ENCODE data around the gene OR11H7.

OR11H7 gene
- long read RNA-seq, result 0 reads

GRCh38 chr14:20228681-20229080, at the start of gene OR11H7:
OR11H7 (plus strand) TSS chr14:20228981.
- Histone ChIP-seq H3K27me3 (ENCODE audit: insufficient read depth, poor library complexity, severe bottlenecking) (no peaks in the 10 kb centered on the region), H3K27ac (replicated peaks) (no peak within 1 kb of the TSS), H3K4me3 (replicated peaks; ENCODE audit: insufficient read depth, low read length) (no peak within 1 kb of the TSS)
- TF ChIP-seq POLR2AphosphoS5 (IDR thresholded peaks at IDR 0.05; ENCODE audit: low read depth) (no peak), SPI1 (IDR thresholded peaks at IDR 0.05; ENCODE audit: borderline replicate concordance, low read depth) (no peak), GABPA (IDR thresholded peaks at IDR 0.05; ENCODE audit: low read depth) (no peak)
- TF ChIP-seq, protein P1, sequence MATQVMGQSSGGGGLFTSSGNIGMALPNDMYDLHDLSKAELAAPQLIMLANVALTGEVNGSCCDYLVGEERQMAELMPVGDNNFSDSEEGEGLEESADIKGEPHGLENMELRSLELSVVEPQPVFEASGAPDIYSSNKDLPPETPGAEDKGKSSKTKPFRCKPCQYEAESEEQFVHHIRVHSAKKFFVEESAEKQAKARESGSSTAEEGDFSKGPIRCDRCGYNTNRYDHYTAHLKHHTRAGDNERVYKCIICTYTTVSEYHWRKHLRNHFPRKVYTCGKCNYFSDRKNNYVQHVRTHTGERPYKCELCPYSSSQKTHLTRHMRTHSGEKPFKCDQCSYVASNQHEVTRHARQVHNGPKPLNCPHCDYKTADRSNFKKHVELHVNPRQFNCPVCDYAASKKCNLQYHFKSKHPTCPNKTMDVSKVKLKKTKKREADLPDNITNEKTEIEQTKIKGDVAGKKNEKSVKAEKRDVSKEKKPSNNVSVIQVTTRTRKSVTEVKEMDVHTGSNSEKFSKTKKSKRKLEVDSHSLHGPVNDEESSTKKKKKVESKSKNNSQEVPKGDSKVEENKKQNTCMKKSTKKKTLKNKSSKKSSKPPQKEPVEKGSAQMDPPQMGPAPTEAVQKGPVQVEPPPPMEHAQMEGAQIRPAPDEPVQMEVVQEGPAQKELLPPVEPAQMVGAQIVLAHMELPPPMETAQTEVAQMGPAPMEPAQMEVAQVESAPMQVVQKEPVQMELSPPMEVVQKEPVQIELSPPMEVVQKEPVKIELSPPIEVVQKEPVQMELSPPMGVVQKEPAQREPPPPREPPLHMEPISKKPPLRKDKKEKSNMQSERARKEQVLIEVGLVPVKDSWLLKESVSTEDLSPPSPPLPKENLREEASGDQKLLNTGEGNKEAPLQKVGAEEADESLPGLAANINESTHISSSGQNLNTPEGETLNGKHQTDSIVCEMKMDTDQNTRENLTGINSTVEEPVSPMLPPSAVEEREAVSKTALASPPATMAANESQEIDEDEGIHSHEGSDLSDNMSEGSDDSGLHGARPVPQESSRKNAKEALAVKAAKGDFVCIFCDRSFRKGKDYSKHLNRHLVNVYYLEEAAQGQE (IDR thresholded peaks at IDR 0.05; ENCODE audit: insufficient replicate concordance, low read depth), result no peak
- TF ChIP-seq, protein P2, sequence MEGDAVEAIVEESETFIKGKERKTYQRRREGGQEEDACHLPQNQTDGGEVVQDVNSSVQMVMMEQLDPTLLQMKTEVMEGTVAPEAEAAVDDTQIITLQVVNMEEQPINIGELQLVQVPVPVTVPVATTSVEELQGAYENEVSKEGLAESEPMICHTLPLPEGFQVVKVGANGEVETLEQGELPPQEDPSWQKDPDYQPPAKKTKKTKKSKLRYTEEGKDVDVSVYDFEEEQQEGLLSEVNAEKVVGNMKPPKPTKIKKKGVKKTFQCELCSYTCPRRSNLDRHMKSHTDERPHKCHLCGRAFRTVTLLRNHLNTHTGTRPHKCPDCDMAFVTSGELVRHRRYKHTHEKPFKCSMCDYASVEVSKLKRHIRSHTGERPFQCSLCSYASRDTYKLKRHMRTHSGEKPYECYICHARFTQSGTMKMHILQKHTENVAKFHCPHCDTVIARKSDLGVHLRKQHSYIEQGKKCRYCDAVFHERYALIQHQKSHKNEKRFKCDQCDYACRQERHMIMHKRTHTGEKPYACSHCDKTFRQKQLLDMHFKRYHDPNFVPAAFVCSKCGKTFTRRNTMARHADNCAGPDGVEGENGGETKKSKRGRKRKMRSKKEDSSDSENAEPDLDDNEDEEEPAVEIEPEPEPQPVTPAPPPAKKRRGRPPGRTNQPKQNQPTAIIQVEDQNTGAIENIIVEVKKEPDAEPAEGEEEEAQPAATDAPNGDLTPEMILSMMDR (IDR thresholded peaks at IDR 0.05; ENCODE audit: insufficient read depth, low read length), result no peak
- no peak for DNase-seq (ENCODE audit: low read depth in 1 of 2, low spot score in 1 of 2)

GRCh38 chr14:20179218-20179617, 49.6 kb upstream of the OR11H7 start:
- DNase-seq (ENCODE audit: low read depth in 1 of 2, low spot score in 1 of 2), result peak; percentile 28 to 78
- TF ChIP-seq, protein P2 (IDR thresholded peaks at IDR 0.05; ENCODE audit: insufficient read depth, low read length), result no peak
- TF ChIP-seq, protein P1 (IDR thresholded peaks at IDR 0.05; ENCODE audit: insufficient replicate concordance, low read depth), result no peak
- peak; percentile 90 for TF ChIP-seq SPI1 (IDR thresholded peaks at IDR 0.05; ENCODE audit: borderline replicate concordance, low read depth)
- H3K4me3 ChIP-seq (replicated peaks; ENCODE audit: insufficient read depth, low read length), result no peak overlapping the region

GRCh38 chr14:20179880-20180279, 48.9 kb upstream of the OR11H7 start:
- Histone ChIP-seq H3K27ac (replicated peaks) (no peak overlapping the region; the same call in 1 of the 2 replicates), H3K4me3 (replicated peaks; ENCODE audit: insufficient read depth, low read length) (no peak overlapping the region)
- DNase-seq (ENCODE audit: low read depth in 1 of 2, low spot score in 1 of 2), result peak in 1 of 2 experiments; percentile 41

More at GRCh38 chr14:20179218-20179617, 49.6 kb upstream of the OR11H7 start:
- H3K27ac ChIP-seq (replicated peaks), result no peak overlapping the region
- H3K27me3 ChIP-seq (ENCODE audit: insufficient read depth, poor library complexity, severe bottlenecking), result no peaks in the 10 kb centered on the region

More at GRCh38 chr14:20179880-20180279, 48.9 kb upstream of the OR11H7 start:
- H3K27me3 ChIP-seq (ENCODE audit: insufficient read depth, poor library complexity, severe bottlenecking), result no peaks in the 10 kb centered on the region
- no peak for TF ChIP-seq GABPA (IDR thresholded peaks at IDR 0.05; ENCODE audit: low read depth)
- TF ChIP-seq, protein P2 (IDR thresholded peaks at IDR 0.05; ENCODE audit: insufficient read depth, low read length), result no peak
- TF ChIP-seq, protein P1 (IDR thresholded peaks at IDR 0.05; ENCODE audit: insufficient replicate concordance, low read depth), result no peak
- no peak for TF ChIP-seq POLR2AphosphoS5 (IDR thresholded peaks at IDR 0.05; ENCODE audit: low read depth)
- TF ChIP-seq SPI1 (IDR thresholded peaks at IDR 0.05; ENCODE audit: borderline replicate concordance, low read depth), result no peak
